GM19023 (cell line): Measurements from ENCODE around the gene PRKG1.

Experiments
- ATAC-seq: cut with Tn5 transposase; IDR thresholded peaks from one replicate; pipeline ENCODE4 v1.9.1; 2021; ENCODE audit warnings: mild to moderate bottlenecking, moderate library complexity; ENCODE audit not compliant: unreplicated experiment

PRKG1 gene

GRCh38 chr10:51074238-51075028 is at the start of gene PRKG1:
PRKG1 (plus strand) TSS chr10:51074487.
- ATAC-seq, result no peak

GRCh38 chr10:51028420-51028819 is 45.9 kb upstream of the PRKG1 start:
- ATAC-seq, result no peak

GRCh38 chr10:51029172-51029641 is 45.1 kb upstream of the PRKG1 start:
- ATAC-seq, result no peak

- no peak for ATAC-seq
Measured at GRCh38 chr10:51030480-51030879, 43.8 kb upstream of the PRKG1 start.

- no peak for ATAC-seq
Measured at GRCh38 chr10:51031950-51032349, 42.3 kb upstream of the PRKG1 start.

GRCh38 chr10:51034769-51035168 is 39.5 kb upstream of the PRKG1 start:
- ATAC-seq, result no peak

GRCh38 chr10:51035344-51035743 is 38.9 kb upstream of the PRKG1 start:
- ATAC-seq, result no peak

- no peak for ATAC-seq
Measured at GRCh38 chr10:51045871-51046270, 28.4 kb upstream of the PRKG1 start.

GRCh38 chr10:51046654-51047053 is 27.6 kb upstream of the PRKG1 start:
- no peak for ATAC-seq

GRCh38 chr10:51047857-51048256 is 26.4 kb upstream of the PRKG1 start:
- ATAC-seq, result no peak

- no peak for ATAC-seq
Measured at GRCh38 chr10:51048792-51049191, 25.5 kb upstream of the PRKG1 start.

GRCh38 chr10:51052163-51052562 is 22.1 kb upstream of the PRKG1 start:
- ATAC-seq, result no peak

GRCh38 chr10:51057925-51058324 is 16.4 kb upstream of the PRKG1 start:
- no peak for ATAC-seq

- no peak for ATAC-seq
Measured at GRCh38 chr10:51063166-51063565, 11.1 kb upstream of the PRKG1 start.

- ATAC-seq, result no peak
Measured at GRCh38 chr10:51063659-51064535, 10.4 kb upstream of the PRKG1 start.

- ATAC-seq, result no peak
Measured at GRCh38 chr10:51066231-51066630, 8.1 kb upstream of the PRKG1 start.

GRCh38 chr10:51072210-51072609 is 2.1 kb upstream of the PRKG1 start:
- no peak for ATAC-seq

GRCh38 chr10:51072921-51073434 is 1.3 kb upstream of the PRKG1 start:
- ATAC-seq, result no peak

- no peak for ATAC-seq
Measured at GRCh38 chr10:51073453-51074237, 642 bp upstream of the PRKG1 start.

GRCh38 chr10:51075043-51075872 is 971 bp downstream of the PRKG1 start:
- ATAC-seq, result no peak
